ENCODE results near the gene SERPINB1.
A peak's percentile ranks its signal among the peaks of the same experiment; 100 is the strongest.

Gene SERPINB1

DNA sequence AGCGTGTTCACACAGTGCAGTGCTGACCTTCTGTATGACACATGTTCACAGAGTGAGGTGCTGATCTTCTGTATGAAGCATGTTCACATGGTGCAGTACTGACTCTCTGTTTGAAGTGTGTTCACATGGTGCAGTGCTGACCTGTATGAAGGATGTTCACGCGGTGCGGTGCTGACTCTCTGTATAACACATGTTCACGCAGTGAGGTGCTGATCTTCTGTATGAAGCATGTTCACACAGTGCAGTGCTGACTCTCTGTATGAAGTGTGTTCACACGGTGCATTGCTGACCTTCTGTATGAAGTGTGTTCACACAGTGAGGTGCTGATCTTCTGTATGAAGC, 10.8 kb upstream of the SERPINB1 start:
- H2AK5ac ChIP-seq (ENCODE audit: low read length, severe bottlenecking) = no peak overlapping the region
- no peak overlapping the region for H3K4ac ChIP-seq (ENCODE audit: low read depth in 1 of 2, low read length in 2 of 2)
- no peaks in the 10 kb centered on the region for H3K36me3 ChIP-seq (ENCODE audit: control insufficient read depth in 1 of 2, insufficient read depth in 2 of 2, low read depth in 1 of 2, low read length in 2 of 2)
- no peak overlapping the region for H3K27ac ChIP-seq (ENCODE audit: low read length, poor library complexity, severe bottlenecking)
- no peaks in the 10 kb centered on the region for H3K27me3 ChIP-seq (ENCODE audit: control insufficient read depth in 1 of 2, insufficient read depth in 1 of 2, low read length in 2 of 2)
- WGBS = 80% methylated on average over 6 of the region's 6 CpGs
- H4K8ac ChIP-seq (ENCODE audit: low read length) = no peak overlapping the region
- H3K4me2 ChIP-seq (ENCODE audit: low read length, poor library complexity, severe bottlenecking) = no peak overlapping the region
- H3K23ac ChIP-seq (ENCODE audit: low read length in 2 of 2) = no peak overlapping the region
- H3K79me1 ChIP-seq (replicated peaks; ENCODE audit: low read length, poor library complexity, severe bottlenecking) = no peaks in the 10 kb centered on the region
- H3K18ac ChIP-seq (ENCODE audit: low read depth in 1 of 2, low read length in 2 of 2) = no peak overlapping the region
- DNase-seq = no peak
- H2BK120ac ChIP-seq (ENCODE audit: low read depth, low read length) = no peak overlapping the region
- H3K4me3 ChIP-seq (ENCODE audit: insufficient read depth in 1 of 2, low read depth in 1 of 2, low read length in 2 of 2) = no peak overlapping the region
- H3K14ac ChIP-seq (ENCODE audit: low read length in 2 of 2) = peak overlapping the region in 1 of 2 experiments; percentile 56
- peaks cover 10% of the 10 kb centered on the region for H3K4me1 ChIP-seq (ENCODE audit: control insufficient read depth, insufficient read depth, low read depth, low read length)
- peak overlapping the region; percentile 29 for H4K91ac ChIP-seq (ENCODE audit: low read length)
- H3K9me3 ChIP-seq (ENCODE audit: control insufficient read depth, low read length) = no peaks in the 10 kb centered on the region
- no peak overlapping the region for H2BK15ac ChIP-seq (ENCODE audit: low read depth, poor library complexity, severe bottlenecking)
- no peak overlapping the region for H3K9ac ChIP-seq (ENCODE audit: low read length)
- no peak overlapping the region for H2BK5ac ChIP-seq (ENCODE audit: low read depth, low read length, poor library complexity, severe bottlenecking)
- no peak overlapping the region for H2AFZ ChIP-seq (ENCODE audit: low read depth, low read length)
- H2BK12ac ChIP-seq (ENCODE audit: low read length in 2 of 2) = peak overlapping the region in 1 of 2 experiments; percentile 23

DNA sequence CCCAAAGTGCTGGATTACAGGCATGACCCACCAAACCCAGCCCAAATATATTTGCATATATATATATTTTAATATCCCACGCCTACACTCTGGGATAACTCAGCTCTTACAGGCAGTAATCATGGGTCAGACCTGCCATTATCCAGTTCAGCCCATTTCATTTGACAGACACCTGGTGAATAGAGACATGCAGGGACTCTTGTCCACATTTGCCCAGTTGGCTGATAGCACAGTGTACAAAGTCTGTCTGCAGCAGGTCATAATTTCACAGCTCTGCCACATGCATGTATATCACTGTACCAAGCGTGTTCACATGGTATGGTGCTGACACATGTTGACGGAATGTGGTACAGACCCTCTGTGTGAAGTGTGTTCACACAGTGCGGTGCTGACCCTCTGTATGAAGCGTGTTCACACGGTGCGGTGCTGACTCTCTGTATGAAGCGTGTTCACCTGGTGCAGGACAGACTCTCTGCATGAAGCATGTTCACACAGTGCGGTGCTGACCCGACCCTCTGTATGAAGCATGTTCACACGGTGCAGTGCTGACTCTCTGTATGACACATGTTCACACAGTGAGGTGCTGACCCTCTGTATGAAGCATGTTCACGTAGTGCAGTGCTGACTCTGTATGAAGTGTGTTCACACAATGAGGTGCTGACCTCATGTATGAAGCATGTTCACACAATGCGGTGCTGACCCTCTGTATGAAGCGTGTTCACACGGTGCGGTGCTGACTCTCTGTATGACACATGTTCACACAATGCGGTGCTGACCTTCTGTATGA, 10.3 kb upstream of the SERPINB1 start:
- H4K91ac ChIP-seq (ENCODE audit: low read length) = peak overlapping the region; percentile 29

DNA sequence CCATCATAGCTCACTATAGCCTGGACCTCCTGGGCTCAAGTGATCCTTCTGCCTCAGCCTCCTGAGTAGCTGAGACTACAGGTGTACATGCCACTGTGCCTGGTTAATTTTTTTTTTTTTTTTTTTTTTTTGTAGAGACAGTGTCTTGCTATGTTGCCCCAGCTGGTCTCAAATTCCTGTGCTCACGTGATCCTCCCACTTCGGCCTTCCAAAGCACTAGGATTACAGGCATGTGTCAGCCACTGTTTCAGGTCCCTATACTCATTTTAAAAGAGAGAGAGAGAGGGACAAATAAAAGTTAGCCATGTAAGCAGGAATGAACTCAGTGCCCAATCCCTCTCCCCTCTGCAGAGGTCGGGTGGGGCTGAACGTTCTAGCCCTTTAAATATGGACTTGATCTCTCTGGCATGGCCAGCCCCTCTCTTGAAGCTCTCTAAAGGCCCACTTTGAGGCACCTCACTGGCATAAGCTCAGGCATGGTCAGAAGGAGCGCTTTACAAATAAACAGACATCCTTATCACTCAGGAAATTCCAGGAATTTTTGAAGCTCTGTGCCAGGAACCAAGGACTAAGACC, 9.0 kb upstream of the SERPINB1 start:
- no peak overlapping the region for H2BK5ac ChIP-seq (ENCODE audit: low read depth, low read length, poor library complexity, severe bottlenecking)
- H3K9me3 ChIP-seq (ENCODE audit: control insufficient read depth, low read length) = no peaks in the 10 kb centered on the region
- H3K9ac ChIP-seq (ENCODE audit: low read length) = no peak overlapping the region
- WGBS = 27% methylated on average over 5 of the region's 5 CpGs
- H3K14ac ChIP-seq (ENCODE audit: low read length in 2 of 2) = no peak overlapping the region
- H2BK12ac ChIP-seq (ENCODE audit: low read length in 2 of 2) = no peak overlapping the region
- H3K4me3 ChIP-seq (ENCODE audit: insufficient read depth in 1 of 2, low read depth in 1 of 2, low read length in 2 of 2) = no peak overlapping the region
- peak overlapping the region; percentile 24 for H3K27ac ChIP-seq (ENCODE audit: low read length, poor library complexity, severe bottlenecking)
- no peak overlapping the region for H4K91ac ChIP-seq (ENCODE audit: low read length)
- no peak overlapping the region for H4K8ac ChIP-seq (ENCODE audit: low read length)
- H3K23ac ChIP-seq (ENCODE audit: low read length in 2 of 2) = no peak overlapping the region
- no peak overlapping the region for H3K4me2 ChIP-seq (ENCODE audit: low read length, poor library complexity, severe bottlenecking)
- no peaks in the 10 kb centered on the region for H3K36me3 ChIP-seq (ENCODE audit: control insufficient read depth in 1 of 2, insufficient read depth in 2 of 2, low read depth in 1 of 2, low read length in 2 of 2)
- H2AFZ ChIP-seq (ENCODE audit: low read depth, low read length) = no peak overlapping the region
- peak overlapping the region; percentile 62 for H2BK120ac ChIP-seq (ENCODE audit: low read depth, low read length)
- no peak overlapping the region for H2AK5ac ChIP-seq (ENCODE audit: low read length, severe bottlenecking)
- peak; percentile 55 for DNase-seq
- H3K79me1 ChIP-seq (replicated peaks; ENCODE audit: low read length, poor library complexity, severe bottlenecking) = no peaks in the 10 kb centered on the region
- peaks cover 10% of the 10 kb centered on the region for H3K4me1 ChIP-seq (ENCODE audit: control insufficient read depth, insufficient read depth, low read depth, low read length)
- H3K18ac ChIP-seq (ENCODE audit: low read depth in 1 of 2, low read length in 2 of 2) = no peak overlapping the region
- H3K4ac ChIP-seq (ENCODE audit: low read depth in 1 of 2, low read length in 2 of 2) = peak overlapping the region in 1 of 2 experiments; percentile 24
- H3K27me3 ChIP-seq (ENCODE audit: control insufficient read depth in 1 of 2, insufficient read depth in 1 of 2, low read length in 2 of 2) = no peaks in the 10 kb centered on the region
- H2BK15ac ChIP-seq (ENCODE audit: low read depth, poor library complexity, severe bottlenecking) = no peak overlapping the region

More for the DNA sequence above, 10.3 kb upstream of the SERPINB1 start:
- Histone ChIP-seq H3K79me1 (replicated peaks; ENCODE audit: low read length, poor library complexity, severe bottlenecking) (no peaks in the 10 kb centered on the region), H3K18ac (ENCODE audit: low read depth in 1 of 2, low read length in 2 of 2) (peak overlapping the region in 1 of 2 experiments; percentile 13), H3K9me3 (ENCODE audit: control insufficient read depth, low read length) (no peaks in the 10 kb centered on the region), H3K27ac (ENCODE audit: low read length, poor library complexity, severe bottlenecking) (no peak overlapping the region), H2AK5ac (ENCODE audit: low read length, severe bottlenecking) (no peak overlapping the region), H2BK12ac (ENCODE audit: low read length in 2 of 2) (peak overlapping the region in 1 of 2 experiments; percentile 57), H3K4me2 (ENCODE audit: low read length, poor library complexity, severe bottlenecking) (no peak overlapping the region), H3K27me3 (ENCODE audit: control insufficient read depth in 1 of 2, insufficient read depth in 1 of 2, low read length in 2 of 2) (no peaks in the 10 kb centered on the region), H3K36me3 (ENCODE audit: control insufficient read depth in 1 of 2, insufficient read depth in 2 of 2, low read depth in 1 of 2, low read length in 2 of 2) (no peaks in the 10 kb centered on the region), H3K4me3 (ENCODE audit: insufficient read depth in 1 of 2, low read depth in 1 of 2, low read length in 2 of 2) (no peak overlapping the region), H3K4ac (ENCODE audit: low read depth in 1 of 2, low read length in 2 of 2) (no peak overlapping the region), H4K8ac (ENCODE audit: low read length) (no peak overlapping the region), H2BK15ac (ENCODE audit: low read depth, poor library complexity, severe bottlenecking) (no peak overlapping the region), H2BK120ac (ENCODE audit: low read depth, low read length) (no peak overlapping the region), H3K23ac (ENCODE audit: low read length in 2 of 2) (no peak overlapping the region), H3K14ac (ENCODE audit: low read length in 2 of 2) (no peak overlapping the region), H3K4me1 (ENCODE audit: control insufficient read depth, insufficient read depth, low read depth, low read length) (peaks cover 10% of the 10 kb centered on the region), H3K9ac (ENCODE audit: low read length) (no peak overlapping the region), H2AFZ (ENCODE audit: low read depth, low read length) (no peak overlapping the region), H2BK5ac (ENCODE audit: low read depth, low read length, poor library complexity, severe bottlenecking) (no peak overlapping the region)
- 97% methylated on average over 17 of the region's 17 CpGs for WGBS
- no peak for DNase-seq

DNA sequence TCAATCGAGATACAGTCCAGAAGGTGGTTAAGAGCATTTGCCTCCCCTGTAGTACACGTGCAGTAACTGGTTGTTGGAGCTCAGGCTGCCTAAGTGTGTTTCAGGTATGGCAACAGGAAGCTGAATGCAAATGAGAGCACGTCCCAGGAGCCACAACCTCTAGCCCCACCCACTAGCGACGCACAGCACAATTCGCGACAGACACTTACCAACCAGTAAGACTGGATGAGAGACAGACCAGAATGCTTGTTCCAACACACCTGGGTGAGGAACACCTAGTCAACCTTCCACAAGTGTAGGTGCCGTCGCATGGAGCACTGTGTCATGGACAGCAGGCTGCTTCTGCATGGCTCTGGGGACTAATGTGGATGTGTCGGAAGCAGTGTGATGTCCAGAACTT, 7.2 kb upstream of the SERPINB1 start:
- Histone ChIP-seq H3K36me3 (ENCODE audit: control insufficient read depth in 1 of 2, insufficient read depth in 2 of 2, low read depth in 1 of 2, low read length in 2 of 2) (no peaks in the 10 kb centered on the region), H3K9me3 (ENCODE audit: control insufficient read depth, low read length) (no peaks in the 10 kb centered on the region), H2BK12ac (ENCODE audit: low read length in 2 of 2) (no peak overlapping the region), H2BK120ac (ENCODE audit: low read depth, low read length) (no peak overlapping the region), H2BK15ac (ENCODE audit: low read depth, poor library complexity, severe bottlenecking) (no peak overlapping the region), H3K79me1 (replicated peaks; ENCODE audit: low read length, poor library complexity, severe bottlenecking) (no peaks in the 10 kb centered on the region), H2AFZ (ENCODE audit: low read depth, low read length) (no peak overlapping the region), H3K4me3 (ENCODE audit: insufficient read depth in 1 of 2, low read depth in 1 of 2, low read length in 2 of 2) (no peak overlapping the region), H3K27ac (ENCODE audit: low read length, poor library complexity, severe bottlenecking) (no peak overlapping the region), H3K9ac (ENCODE audit: low read length) (no peak overlapping the region), H4K8ac (ENCODE audit: low read length) (no peak overlapping the region), H3K4me2 (ENCODE audit: low read length, poor library complexity, severe bottlenecking) (no peak overlapping the region), H2AK5ac (ENCODE audit: low read length, severe bottlenecking) (no peak overlapping the region), H3K4me1 (ENCODE audit: control insufficient read depth, insufficient read depth, low read depth, low read length) (peaks cover 5% of the 10 kb centered on the region), H3K27me3 (ENCODE audit: control insufficient read depth in 1 of 2, insufficient read depth in 1 of 2, low read length in 2 of 2) (no peaks in the 10 kb centered on the region), H3K23ac (ENCODE audit: low read length in 2 of 2) (no peak overlapping the region), H3K4ac (ENCODE audit: low read depth in 1 of 2, low read length in 2 of 2) (no peak overlapping the region), H4K91ac (ENCODE audit: low read length) (no peak overlapping the region), H2BK5ac (ENCODE audit: low read depth, low read length, poor library complexity, severe bottlenecking) (no peak overlapping the region), H3K14ac (ENCODE audit: low read length in 2 of 2) (no peak overlapping the region), H3K18ac (ENCODE audit: low read depth in 1 of 2, low read length in 2 of 2) (no peak overlapping the region)
- DNase-seq = no peak
- WGBS = 75% methylated on average over 10 of the region's 10 CpGs
